ENCODE results near the gene MMD.

Gene MMD

GRCh38 chr17:55347341-55347740 lies 74.3 kb downstream of the MMD start:
- DNase-seq (ENCODE audit: low read depth): no peak

GRCh38 chr17:55346658-55347057 lies 75.0 kb downstream of the MMD start:
- DNase-seq (ENCODE audit: low read depth): no peak

- no peak for DNase-seq (ENCODE audit: low read depth)
Observed at GRCh38 chr17:55345132-55345531, 76.5 kb downstream of the MMD start.

- no peak for DNase-seq (ENCODE audit: low read depth)
Observed at GRCh38 chr17:55344514-55344997, 77.1 kb downstream of the MMD start.

- no peak for DNase-seq (ENCODE audit: low read depth)
Observed at GRCh38 chr17:55343900-55344513, 77.6 kb downstream of the MMD start.

- no peak for DNase-seq (ENCODE audit: low read depth)
Observed at GRCh38 chr17:55342800-55343585, 78.6 kb downstream of the MMD start.

All from iris pigment epithelial cell (primary cell).